Renal cortical epithelial cell (primary cell): ENCODE measurements around the gene OMA1. TPM values are rescaled to one million over a fixed set of nuclear protein-coding genes. Genes with fewer than 3 reads are reported as not detected.
"Not testable (repeated sequence)": the region's sequence is repeated elsewhere in the genome, so short reads cannot be mapped to it uniquely, and the experiment has no call there.

Experiments used
- DNase-seq: peaks from one replicate; pipeline ENCODE4 v3.0.0-alpha.2; 2011; ENCODE audit warnings: low read depth
- total RNA-seq: library from RNA; depleted of rRNA; stranded (reverse); fragments of >200 nt; gene quantifications from 2 replicates; pipeline ENCODE4 v1.2.3, GENCODE V29; 2014

OMA1 gene
- 19.8 and 29.2 TPM in 2 replicates for total RNA-seq

DNA sequence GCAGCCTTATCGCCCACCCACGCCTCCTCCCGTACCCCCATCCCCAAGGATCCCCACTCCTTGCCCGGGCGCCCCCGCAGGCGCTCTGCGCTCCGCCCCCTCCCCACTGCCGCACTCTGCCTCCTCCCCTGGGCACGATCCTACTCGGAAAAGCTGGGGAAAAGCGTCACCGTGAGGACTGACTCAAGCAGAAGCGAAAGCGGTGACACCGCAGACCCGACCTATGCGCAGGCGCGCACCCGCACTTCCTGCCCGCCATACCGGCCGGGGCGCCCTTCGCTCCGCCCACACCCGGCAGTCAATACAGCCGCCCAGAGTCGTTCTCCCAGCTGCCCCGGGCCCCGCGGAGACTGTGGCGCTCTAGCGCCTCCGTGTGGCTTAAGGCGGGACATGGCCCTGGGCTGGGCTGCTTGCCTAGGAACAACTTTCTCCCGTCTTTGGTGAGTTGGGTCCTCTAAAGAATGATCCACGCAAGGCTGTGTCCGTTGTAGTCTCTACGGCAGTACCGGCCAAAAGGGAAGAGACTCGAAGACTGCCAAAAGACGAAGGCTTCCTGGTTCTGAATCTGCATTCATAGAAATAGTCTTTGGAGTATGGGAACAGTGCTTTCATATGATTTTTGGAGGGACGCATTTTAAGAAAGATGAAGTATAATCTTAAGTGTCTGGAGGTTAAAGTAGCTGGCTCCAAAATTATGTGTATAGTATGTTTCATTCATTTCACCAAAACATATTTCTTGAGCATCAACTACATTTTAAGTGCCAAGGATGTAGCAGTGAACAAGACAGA is at the start of gene OMA1:
OMA1 (minus strand) TSS at position 207 of the 789 bp plus-strand sequence. CDS start 7,432 bp downstream, outside the sequence.
- peak; percentile 89 for DNase-seq

DNA sequence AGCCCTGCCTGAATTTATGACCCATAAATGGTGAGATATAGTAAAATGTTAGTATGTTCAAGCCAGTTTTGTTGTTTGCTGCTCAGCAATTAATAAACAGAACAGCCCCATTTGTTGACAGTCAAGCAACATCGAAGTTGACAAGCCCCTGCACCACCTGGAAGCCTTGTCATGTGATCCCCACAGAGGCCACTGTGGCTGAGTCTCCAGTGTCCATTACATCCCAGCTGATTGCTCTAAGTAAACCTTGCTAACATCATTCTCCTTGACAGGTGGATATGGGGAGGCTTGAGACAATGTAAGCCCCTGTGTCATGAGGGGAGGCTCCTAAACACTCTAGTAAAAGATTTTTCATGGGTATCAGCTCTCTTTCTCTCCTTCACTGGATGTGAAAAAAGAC is 48.0 kb upstream of the OMA1 start:
- no peak for DNase-seq

DNA sequence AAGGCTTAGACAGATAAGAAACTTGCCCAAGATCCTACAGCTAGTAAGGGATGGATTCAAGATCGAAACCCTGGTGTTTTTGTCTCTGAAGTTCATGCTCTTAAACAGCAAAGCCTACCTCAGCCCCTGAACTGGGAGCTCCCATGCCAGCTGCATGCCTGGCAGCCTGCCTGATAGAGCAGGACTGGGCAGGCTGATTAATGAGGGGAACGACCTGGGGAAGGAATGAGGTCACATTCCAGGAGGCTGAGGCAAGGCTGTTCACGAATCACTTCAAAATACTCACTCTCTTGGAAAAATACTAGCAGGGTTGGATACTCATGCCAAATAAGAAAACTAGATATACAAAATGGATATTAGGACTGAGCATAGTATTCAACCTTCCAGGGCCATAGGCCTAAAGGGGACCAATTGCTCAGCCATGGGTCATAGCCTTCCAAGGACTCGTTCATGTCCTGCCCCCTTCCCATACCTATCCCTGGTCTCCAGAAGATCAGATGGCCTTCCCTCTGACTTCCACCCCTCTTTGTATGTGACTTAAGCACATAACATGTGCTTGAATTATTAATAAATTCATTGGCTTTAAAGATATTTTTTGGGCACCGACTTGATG is 46.1 kb upstream of the OMA1 start:
- peak; percentile 97 for DNase-seq

DNA sequence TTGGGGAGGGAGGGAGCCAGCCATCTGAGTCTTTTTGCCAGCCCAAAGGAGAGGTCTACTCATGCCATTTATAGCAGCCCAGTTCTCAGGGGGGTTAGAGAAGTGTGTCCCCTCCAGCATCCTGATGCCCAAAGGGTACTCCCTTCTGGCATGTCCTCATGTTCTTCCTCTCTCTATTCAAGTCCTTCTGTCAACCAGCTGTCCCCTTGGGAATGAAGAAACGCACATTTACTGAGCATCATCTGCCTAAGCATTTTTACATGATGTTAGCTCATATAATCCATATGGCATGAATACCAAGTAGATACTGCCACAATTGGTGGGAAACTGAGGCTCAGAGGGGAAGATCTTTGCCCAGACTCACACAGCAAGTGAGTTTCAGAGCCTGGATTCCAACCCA is 45.3 kb upstream of the OMA1 start:
- DNase-seq: no peak

GRCh38 chr1:58590019-58590418 is 43.5 kb upstream of the OMA1 start:
- DNase-seq: no peak

DNA sequence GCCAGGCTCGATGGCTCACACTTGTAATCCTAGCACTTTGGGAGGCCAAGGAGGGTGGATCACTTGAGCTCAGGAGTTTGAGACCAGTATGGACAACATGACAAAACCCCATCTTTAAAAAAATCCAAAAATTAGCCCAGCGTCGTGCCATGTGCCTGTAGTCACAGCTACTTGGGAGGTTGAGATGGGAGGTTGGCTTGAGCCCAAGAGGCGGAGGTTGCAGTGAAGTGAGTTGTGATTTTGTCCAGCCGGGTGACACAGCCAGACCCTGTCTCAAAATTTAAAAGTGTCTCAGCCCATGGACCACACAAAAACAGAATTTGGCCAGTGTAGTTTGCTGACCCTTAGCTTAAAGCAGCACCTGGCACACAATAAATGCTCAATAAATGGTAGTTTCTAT is 41.9 kb upstream of the OMA1 start:
- DNase-seq: no peak

- DNase-seq: no peak
Observed at GRCh38 chr1:58587667-58588066, 41.1 kb upstream of the OMA1 start.

GRCh38 chr1:58586271-58586670 is 39.7 kb upstream of the OMA1 start:
- no peak for DNase-seq

DNA sequence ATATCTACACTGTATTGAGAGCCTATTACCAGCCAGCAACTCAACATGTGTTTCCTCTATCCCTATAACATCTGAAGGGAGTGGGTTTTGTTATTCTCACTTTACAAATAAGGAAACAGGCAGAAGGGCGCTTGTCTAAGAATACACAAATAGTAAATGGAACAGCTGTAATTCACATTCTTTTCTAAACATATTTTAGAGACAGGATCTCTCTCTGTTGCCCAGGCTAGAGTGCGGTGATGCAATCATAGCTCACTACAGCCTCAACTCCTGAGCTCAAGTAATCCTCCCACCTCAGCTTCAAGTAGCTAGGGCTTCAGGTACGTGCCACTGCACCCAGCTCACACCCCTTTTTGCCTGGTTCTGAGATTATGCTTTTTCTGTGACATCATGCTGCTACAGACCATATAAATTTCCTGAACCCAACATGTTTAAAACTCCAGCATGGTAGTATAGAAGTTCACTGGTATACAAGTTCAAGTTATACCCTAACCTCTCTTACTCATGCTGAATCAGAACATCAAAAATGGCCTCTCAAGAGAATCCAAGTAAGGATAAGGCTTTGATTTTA is 39.1 kb upstream of the OMA1 start:
- no peak for DNase-seq

- no peak for DNase-seq
Observed at GRCh38 chr1:58585166-58585565, 38.6 kb upstream of the OMA1 start.

GRCh38 chr1:58584082-58584895 is 37.8 kb upstream of the OMA1 start:
- peak; percentile 98 for DNase-seq

DNA sequence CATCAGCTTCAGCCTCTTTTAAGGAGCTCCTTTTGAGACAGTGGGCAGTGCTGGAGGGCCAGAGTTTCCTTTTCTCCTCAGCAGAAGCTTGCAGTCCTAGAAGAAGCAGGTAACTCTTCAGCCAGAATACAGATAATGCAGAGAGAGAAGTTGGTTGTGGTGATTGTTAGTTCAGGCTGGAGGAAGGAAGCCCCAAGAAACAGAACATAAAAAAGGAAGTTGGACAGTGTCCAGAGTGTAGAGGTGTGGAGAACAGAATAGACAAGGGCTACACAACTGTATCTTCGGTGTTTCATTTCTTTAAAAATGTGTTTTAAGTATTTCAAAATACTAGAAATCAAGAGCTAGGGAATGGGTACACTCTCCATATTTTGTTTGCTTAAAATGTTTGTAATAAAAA is 37.0 kb upstream of the OMA1 start:
- DNase-seq: no peak

GRCh38 chr1:58582143-58582542 is 35.6 kb upstream of the OMA1 start:
- DNase-seq: not testable (repeated sequence)

- DNase-seq: no peak
Observed at GRCh38 chr1:58581641-58582040, 35.1 kb upstream of the OMA1 start.

- DNase-seq: no peak
Observed at GRCh38 chr1:58580186-58580585, 33.7 kb upstream of the OMA1 start.

- no peak for DNase-seq
Observed at GRCh38 chr1:58577654-58578030, 31.1 kb upstream of the OMA1 start.

DNA sequence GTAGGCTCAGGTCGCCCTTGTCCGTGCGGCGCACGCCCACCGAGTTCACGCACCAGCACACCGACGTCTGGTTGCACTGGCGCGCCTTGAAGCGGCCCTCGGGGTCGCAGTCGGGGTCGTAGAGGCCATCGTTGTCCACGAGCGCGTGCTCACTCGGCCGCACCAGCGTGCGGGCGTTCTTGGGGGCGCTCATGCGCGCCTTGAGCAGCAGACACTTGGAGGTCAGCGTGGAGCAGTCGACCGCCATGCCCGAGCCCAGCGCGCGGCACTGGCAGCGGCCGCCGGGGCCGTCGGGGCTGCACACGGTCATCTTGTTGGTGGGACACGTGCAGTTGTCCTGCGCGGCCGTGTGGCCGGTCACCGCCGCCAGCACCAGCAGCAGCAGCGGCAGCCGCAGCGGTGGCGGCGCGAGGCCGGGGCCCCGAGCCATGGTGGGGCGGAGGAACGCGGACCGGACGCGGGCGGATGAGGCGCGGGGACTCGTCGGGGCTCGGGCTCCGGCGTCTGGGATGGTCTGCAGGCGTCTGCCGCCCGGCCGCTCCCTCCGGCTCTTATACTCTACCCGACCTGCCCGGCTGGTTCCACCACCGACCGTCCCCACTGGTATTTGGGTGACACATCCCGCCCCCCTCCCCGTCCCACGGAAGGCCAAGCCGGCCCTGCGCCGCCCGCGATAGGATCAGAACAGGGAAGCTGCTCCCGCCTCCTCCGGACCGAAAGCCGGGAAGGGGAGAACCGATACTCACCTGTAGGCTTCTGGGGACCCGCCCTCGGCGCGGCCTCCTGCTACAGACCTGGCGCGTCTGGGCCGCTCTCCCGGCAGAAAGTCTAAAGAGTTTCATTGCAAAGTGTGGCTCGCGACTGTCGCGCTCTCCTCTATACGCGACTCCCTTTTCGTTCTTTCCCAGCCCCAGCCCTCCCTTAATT is 30.5 kb upstream of the OMA1 start, which contains the start of gene TACSTD2:
TACSTD2 (minus strand) TSS at position 526 of the 927 bp plus-strand sequence; CDS start at position 430, 96 bp downstream.
- DNase-seq: no peak

DNA sequence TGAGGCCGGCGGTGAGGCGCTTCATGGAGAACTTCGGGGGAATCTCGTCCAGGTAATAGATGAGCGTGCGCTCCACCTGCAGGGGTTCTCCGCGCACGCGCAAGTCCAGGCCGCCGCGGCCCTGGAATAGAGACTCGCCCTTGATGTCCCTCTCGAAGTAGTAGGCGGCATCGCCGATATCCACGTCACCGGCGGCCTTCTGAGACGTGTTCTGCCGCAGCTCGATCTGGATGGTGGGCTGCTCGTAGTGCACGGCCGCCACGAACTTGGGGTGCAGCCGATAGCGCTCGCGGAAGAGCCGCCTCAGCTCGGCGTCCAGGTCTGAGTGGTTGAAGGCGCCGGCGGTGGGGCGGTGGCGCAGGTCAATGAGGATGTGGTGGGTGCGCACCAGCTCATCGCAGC is 29.8 kb upstream of the OMA1 start:
- no peak for DNase-seq

DNA sequence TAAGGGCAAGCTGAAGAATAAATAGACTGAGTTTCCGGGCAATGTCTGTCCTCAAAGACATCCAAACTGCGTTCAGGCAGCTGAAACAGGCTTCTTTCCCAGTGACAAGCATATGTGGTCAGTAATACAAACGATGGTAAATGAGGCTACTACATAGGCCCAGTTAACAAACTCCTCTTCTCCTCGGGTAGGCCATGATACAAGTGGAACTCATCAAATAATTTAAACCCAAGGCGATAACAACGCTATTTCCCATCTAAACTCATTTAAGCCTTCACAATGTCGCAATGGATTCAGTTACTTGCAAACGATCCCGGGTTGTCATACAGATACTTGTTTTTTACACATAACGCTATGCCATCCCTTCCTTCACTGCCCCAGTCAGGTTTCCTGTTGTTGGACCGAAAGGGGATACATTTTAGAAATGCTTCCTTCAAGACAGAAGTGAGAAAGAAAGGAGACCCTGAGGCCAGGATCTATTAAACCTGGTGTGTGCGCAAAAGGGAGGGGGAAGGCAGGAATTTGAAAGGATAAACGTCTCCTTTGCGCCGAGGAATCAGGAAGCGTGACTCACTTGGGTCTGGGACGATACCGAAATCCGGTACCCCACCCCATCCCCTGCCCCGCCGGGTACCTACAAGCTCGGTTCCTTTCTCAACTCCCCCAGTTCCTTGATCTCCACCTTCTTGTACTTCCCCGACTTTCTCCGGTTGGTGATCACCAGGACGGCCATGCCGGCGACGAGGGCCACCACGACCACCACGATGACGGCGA is 29.2 kb upstream of the OMA1 start:
- DNase-seq: no peak

- DNase-seq: no peak
Observed at GRCh38 chr1:58574816-58575215, 28.3 kb upstream of the OMA1 start.
